GM11168 (cell line): ENCODE results near the gene ZNF791.
"Not testable (repeated sequence)": the region's sequence is repeated elsewhere in the genome, so short reads cannot be mapped to it uniquely, and the experiment has no call there.

Source experiments
- in situ Hi-C: fragments of 300-500 bp; cut with MboI; formaldehyde crosslinking; loops from one replicate; pipeline ENCODE4 v1.12.0; 2022; ENCODE audit warnings: low sequenced_read_pairs; ENCODE audit not compliant: unreplicated experiment

Gene ZNF791

GRCh38 chr19:12610540-12611360 lies at the start of gene ZNF791, which contains the start of gene ZNF490:
ZNF791 (plus strand) TSS chr19:12610920; CDS start chr19:12611080, 160 bp downstream.
ZNF490 (minus strand) TSS chr19:12610813; CDS start chr19:12610680, 133 bp downstream.
- in situ Hi-C loops: no loop called here

GRCh38 chr19:12564016-12564664 lies 46.6 kb upstream of the ZNF791 start:
- in situ Hi-C loops: loop anchor here (5.0 kb wide), 1 partner anchor 108 kb away; no protein-coding TSS in a partner anchor

DNA sequence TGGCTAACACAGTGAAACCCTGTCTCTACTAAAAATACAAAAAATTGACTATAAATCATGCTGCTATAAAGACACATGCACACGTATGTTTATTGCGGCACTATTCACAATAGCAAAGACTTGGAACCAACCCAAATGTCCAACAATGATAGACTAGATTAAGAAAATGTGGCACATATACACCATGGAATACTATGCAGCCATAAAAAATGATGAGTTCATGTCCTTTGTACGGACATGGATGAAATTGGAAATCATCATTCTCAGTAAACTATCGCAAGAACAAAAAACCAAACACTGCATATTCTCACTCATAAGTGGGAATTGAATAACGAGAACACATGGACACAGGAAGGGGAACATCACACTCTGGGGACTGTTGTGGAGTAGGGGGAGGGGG lies 44.3 kb upstream of the ZNF791 start:
- in situ Hi-C loops: not testable (repeated sequence)

GRCh38 chr19:12567951-12568350 lies 42.8 kb upstream of the ZNF791 start:
- in situ Hi-C loops: no loop called here

- in situ Hi-C loops: no loop called here
These were observed 36.7 kb upstream of the ZNF791 start for GRCh38 chr19:12574036-12574435.

GRCh38 chr19:12578641-12579040 lies 32.1 kb upstream of the ZNF791 start:
- in situ Hi-C loops: no loop called here

DNA sequence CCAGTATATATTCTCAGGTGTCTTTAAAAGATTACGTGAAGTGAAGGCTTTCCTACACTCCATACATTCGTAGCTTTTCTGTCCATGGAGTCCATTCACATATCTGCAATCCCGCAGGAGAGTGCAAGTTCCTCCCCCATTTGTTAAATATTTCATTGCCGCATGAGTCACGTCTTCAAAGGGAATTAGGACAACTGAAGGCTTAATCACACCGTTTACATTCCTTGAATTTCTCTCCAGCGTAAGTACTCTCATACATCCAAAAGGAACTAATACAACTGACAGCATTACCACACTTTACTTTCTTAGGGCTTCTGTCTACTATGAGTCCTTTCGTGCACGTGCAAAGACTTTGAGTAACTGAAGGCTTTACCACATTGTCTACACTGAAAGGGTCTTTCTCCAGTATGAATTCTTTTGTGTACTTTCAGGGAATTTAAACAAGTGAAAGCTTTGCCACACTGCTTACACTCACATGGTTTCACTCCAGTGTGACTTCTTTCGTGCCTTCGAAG lies 30.5 kb upstream of the ZNF791 start:
- in situ Hi-C loops: no loop called here

- in situ Hi-C loops: no loop called here
These were observed 29.6 kb upstream of the ZNF791 start for GRCh38 chr19:12581100-12581499.

- in situ Hi-C loops: no loop called here
These were observed 14.2 kb upstream of the ZNF791 start for GRCh38 chr19:12596485-12596884.

GRCh38 chr19:12596927-12597548 lies 13.7 kb upstream of the ZNF791 start:
- in situ Hi-C loops: no loop called here

GRCh38 chr19:12597594-12597993 lies 13.1 kb upstream of the ZNF791 start:
- in situ Hi-C loops: no loop called here

GRCh38 chr19:12603714-12604113 lies 7.0 kb upstream of the ZNF791 start:
- in situ Hi-C loops: no loop called here

DNA sequence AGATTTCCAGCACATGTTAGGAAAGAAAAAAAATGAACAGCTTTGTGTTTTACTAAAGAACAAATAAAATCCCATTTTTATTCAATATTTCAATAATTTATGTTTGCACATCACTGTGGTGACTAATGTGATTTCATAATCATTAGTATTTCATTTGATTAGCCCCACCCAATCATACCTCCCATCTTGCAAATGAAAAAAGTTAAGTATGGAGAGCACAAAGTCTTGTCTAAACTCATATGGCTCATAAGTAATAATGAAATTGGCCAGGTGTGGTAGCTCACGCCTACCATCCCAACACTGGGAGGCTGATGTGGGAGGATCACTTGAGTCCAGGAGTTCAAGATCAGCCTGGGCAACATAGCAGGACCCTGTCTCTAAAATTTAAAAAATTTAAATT lies 3.9 kb upstream of the ZNF791 start:
- in situ Hi-C loops: no loop called here

GRCh38 chr19:12607631-12608030 lies 3.1 kb upstream of the ZNF791 start:
- in situ Hi-C loops: no loop called here

DNA sequence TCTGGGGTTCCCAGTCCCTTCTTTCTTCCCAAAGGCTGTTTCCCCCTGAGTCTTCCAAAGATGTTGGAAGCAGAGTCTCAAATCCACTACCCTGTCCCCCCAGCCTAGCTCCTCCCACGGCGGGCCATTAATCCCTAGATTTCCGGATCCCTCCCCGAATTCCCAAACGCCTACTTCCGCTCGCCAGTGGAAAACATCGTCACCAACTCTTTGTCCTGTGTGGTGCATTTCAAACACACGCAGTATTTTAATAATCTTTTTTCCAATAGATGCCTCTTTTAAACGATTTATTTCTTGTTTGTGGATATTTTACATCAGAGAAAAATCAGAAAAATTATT lies 610 bp downstream of the ZNF791 start:
- in situ Hi-C loops: no loop called here

GRCh38 chr19:12617646-12618045 lies 6.9 kb downstream of the ZNF791 start:
- in situ Hi-C loops: no loop called here

DNA sequence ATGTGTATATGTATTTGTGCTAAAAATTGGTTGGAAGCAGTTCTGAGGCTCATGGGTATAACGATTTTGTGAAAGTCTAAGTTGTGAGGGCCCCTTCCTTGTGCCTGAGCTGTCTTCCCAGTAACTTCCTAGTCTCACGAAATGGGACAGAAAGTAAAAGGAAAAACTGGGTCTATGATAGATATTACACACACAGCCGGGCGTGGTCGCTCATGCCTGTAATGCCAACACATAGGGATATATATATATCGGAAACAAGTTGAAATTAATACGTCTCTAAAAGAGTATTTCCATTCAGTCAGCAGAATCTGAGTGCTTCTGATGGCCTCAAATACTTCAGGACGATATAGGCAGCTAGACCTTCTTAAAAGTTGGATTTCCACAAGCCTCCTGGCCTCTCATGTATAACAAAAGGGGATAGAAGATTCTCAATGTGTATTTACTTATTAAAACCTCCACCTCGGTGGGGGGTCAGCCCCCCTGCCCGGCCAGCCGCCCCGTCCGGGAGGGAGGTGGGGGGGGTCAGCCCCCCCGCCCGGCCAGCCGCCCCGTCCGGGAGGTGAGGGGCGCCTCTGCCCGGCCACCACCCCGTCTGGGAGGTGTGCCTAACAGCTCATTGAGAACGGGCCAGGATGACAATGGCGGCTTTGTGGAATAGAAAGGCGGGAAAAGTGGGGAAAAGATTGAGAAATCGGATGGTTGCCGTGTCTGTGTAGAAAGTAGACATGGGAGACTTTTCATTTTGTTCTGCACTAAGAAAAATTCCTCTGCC lies 10.7 kb downstream of the ZNF791 start:
- in situ Hi-C loops: not testable (repeated sequence)

- in situ Hi-C loops: no loop called here
These were observed 12.8 kb downstream of the ZNF791 start for GRCh38 chr19:12623361-12624031.

GRCh38 chr19:12626958-12627357 lies 16.2 kb downstream of the ZNF791 start:
- in situ Hi-C loops: no loop called here
